GM23338 (cell line): ENCODE data around the gene SRSF11.

Source experiments
- CTCF ChIP-seq, 2 experiments: fragments of 200-600 bp in 1 of 2; sonication (generic) in 1 of 2; conservative IDR thresholded peaks; 2 replicates each; pipeline versions ENCODE4 v1.5.1 to v1.6.1; 2016 to 2017; ENCODE audit warnings: antibody characterized with exemption in 2 of 2, low read depth in 2 of 2, mild to moderate bottlenecking in 2 of 2, moderate library complexity in 1 of 2
- EZH2 ChIP-seq: fragments of 200-600 bp; sonication (generic); IDR thresholded peaks from one replicate; pipeline ENCODE4 v1.8.0; 2017; ENCODE audit warnings: antibody characterized with exemption, mild to moderate bottlenecking, low read depth; ENCODE audit not compliant: unreplicated experiment
- TF ChIP-seq, protein P1 (sequence below): IDR thresholded peaks from one replicate; pipeline ENCODE4 v1.6.1; 2018; ENCODE audit warnings: antibody characterized with exemption; ENCODE audit not compliant: unreplicated experiment

DNA sequence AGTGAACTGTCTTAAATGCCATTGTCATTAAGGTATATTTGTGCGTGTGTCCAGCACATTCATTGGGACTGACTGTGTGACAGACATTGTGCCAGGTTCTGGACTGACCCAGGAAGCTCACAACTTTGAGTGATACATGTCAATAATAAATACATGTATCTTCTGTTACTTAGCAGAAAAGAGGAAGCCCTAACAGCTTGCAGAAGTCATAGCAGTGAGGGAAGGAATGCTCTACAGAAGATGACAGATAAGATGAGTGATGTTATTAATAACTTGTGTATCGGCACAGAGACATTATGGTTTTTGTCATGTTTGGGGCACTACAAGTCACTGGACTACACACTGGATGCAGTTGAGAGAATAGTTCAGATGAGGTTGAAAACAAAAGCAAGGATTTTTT lies 1.2 kb upstream of the SRSF11 start:
- no peak for TF ChIP-seq CTCF (conservative IDR thresholded peaks at IDR 0.05; ENCODE audit: low read depth in 2 of 2)
- no peak for TF ChIP-seq EZH2
- TF ChIP-seq, protein P1, sequence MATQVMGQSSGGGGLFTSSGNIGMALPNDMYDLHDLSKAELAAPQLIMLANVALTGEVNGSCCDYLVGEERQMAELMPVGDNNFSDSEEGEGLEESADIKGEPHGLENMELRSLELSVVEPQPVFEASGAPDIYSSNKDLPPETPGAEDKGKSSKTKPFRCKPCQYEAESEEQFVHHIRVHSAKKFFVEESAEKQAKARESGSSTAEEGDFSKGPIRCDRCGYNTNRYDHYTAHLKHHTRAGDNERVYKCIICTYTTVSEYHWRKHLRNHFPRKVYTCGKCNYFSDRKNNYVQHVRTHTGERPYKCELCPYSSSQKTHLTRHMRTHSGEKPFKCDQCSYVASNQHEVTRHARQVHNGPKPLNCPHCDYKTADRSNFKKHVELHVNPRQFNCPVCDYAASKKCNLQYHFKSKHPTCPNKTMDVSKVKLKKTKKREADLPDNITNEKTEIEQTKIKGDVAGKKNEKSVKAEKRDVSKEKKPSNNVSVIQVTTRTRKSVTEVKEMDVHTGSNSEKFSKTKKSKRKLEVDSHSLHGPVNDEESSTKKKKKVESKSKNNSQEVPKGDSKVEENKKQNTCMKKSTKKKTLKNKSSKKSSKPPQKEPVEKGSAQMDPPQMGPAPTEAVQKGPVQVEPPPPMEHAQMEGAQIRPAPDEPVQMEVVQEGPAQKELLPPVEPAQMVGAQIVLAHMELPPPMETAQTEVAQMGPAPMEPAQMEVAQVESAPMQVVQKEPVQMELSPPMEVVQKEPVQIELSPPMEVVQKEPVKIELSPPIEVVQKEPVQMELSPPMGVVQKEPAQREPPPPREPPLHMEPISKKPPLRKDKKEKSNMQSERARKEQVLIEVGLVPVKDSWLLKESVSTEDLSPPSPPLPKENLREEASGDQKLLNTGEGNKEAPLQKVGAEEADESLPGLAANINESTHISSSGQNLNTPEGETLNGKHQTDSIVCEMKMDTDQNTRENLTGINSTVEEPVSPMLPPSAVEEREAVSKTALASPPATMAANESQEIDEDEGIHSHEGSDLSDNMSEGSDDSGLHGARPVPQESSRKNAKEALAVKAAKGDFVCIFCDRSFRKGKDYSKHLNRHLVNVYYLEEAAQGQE = no peak
